NOMO-1 treated with DMSO at 0.1 percent for 48 hours (cell line): ENCODE data around the gene C6orf163.

Experiments
- DNase-seq: peaks from one replicate; lab custom pipeline; 2025; ENCODE audit not compliant: unreplicated experiment; lab: John Stamatoyannopoulos, UW

The C6orf163 gene

GRCh38 chr6:87356181-87356580, 11.6 kb downstream of the C6orf163 start:
- DNase-seq, result no peak

DNA sequence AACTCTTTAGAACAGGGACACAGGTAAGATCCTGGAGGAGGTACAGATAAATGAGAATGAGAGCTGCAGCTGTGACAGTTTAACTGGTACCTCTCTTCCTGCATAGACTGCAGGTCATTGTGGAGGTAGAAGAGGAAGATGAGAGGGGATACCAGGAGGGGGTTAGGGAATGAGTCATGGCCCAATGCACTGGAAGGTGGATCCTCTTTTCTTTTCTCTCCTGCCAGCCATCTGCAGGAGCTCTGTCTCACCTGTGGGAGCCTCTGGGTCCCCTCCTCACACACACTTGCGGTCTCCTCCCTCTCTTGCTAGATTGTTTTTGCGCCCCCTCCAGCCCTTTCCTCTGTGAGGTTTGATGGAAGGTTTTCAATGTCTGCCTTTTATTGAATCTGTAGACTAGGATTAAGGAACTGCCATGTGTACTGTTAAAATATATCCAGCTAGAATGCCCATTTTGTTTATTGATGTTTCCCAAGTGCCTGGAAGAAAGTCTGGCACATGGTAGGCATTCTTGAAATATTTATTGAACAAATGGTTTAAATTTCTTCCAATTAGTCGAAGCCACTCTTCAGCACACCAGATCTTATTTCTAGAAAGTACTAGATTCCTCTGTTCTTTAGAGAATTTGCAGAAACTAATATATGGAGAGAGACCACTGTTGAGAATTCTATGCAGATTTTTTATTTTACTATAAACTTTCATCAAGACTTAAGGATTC, 13.0 kb downstream of the C6orf163 start:
- DNase-seq, result no peak

GRCh38 chr6:87364602-87365252, 20.1 kb downstream of the C6orf163 start:
- DNase-seq, result no peak

DNA sequence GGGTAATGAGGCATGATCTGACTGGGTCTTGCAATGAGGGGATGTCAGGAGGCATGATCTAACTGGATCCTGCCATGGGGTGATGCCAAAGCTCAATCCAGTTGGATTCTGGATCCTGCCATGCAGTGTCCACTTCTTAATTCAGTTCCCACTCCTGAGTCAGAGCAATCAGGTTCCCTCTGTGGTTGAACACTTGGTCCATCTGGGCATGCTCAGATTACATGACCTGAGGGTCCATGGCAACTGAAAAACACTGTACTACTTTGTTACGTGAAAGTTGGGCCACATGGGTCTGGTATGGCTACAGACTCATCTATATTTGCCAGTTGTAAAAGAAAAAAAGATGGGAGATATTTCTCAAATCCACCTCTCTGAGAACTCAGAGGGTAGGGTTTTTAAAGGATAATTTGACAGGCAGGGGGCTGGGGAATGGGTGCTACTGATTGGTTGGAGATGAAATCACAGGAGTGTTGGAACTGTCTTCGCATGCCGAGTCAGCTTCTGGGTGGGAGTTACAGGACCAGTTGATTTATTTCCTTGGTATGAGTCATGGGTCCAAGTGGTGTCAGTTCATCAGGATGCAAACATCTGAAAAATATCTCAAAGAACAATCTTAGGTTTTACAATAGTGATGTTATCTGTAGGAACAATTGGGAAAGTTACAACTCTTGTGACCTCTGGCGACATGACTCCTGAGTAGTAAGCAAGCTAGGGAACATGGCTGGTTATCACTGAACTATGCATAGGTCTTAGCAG, 21.6 kb downstream of the C6orf163 start:
- DNase-seq, result no peak

GRCh38 chr6:87366899-87367298, 22.3 kb downstream of the C6orf163 start:
- no peak for DNase-seq

DNA sequence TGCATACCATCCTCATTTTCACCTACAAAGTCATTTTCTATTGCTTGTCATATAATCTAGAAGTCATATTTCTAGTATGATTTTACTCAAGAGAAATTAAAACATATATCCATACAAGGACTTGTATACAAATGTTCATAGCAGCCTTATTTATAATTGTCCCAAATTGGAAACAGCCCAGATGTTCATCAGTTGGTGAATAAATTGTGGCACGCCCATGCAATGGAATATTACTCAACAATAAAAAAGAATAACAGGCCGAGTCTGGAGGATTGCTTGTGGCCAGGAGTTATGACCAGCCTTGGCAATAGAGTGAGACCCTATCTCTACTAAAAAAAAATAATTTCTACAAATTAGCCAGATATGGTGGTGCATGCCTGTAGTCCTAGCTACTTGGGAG, 28.8 kb downstream of the C6orf163 start:
- DNase-seq, result no peak

GRCh38 chr6:87375315-87375714, 30.7 kb downstream of the C6orf163 start:
- DNase-seq, result no peak

GRCh38 chr6:87376643-87377042, 32.0 kb downstream of the C6orf163 start:
- no peak for DNase-seq

DNA sequence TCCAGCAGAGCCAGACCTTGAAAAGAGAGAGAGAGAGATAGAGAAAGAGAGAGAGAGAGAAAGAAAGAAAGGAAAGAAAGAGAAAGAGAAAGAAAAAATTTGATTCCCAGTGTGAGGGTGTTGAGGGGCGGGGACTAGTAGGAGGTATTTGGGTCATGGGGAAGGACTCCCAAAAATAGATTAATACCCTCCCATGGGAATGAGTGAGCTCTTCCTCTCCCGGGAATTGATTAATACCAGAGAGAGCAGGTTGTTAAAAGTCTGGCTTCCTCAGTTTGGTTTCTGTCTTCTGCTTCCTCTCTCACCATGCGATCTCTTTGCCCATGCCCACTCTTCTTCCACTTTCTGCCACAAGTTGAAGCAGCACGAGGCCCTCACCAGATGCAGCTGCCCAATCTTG, 34.3 kb downstream of the C6orf163 start:
- DNase-seq, result peak; percentile 5

GRCh38 chr6:87382861-87383260, 38.2 kb downstream of the C6orf163 start:
- no peak for DNase-seq

GRCh38 chr6:87384038-87384437, 39.4 kb downstream of the C6orf163 start:
- DNase-seq, result no peak

GRCh38 chr6:87384449-87384848, 39.8 kb downstream of the C6orf163 start:
- no peak for DNase-seq

DNA sequence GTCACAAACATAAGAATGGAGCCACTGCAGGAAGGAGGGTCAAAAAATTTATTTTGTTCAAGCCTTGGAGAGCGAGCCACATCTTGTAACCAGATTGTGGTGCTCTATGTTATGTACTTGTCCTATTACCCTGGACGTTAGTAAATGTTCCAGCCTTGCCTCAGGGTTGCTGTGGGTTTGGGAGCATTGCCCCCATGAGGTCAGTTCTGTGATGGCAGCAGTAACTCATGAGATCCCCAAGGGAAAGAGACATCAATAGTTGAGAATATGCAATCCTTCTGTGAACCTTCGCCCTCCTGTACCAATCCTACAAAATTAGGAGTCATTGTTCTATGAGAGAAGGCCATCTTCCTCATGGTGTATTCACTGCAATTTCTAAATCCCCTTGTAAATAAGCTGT, 46.7 kb downstream of the C6orf163 start:
- DNase-seq, result peak; percentile 10

- DNase-seq, result peak; percentile 81
Observed at GRCh38 chr6:87393026-87393622, 48.5 kb downstream of the C6orf163 start.

DNA sequence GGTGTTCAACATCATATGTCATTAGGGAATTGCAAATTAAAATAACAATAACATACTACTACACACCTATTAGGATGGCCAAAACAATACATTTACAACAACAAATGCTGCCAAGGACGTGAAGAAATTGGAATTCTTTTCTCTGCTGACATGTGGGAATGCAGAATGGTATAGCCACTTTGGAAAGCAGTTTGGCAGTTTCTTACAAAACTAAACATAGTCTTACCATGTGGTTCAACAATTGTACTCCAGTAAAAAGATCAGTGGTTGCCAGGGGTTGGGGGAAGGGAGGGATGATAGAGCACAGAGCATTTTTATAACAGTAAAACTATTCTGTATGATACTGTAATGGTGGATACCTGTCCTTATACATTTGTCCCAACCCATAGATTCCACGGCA, 50.8 kb downstream of the C6orf163 start:
- DNase-seq, result no peak

DNA sequence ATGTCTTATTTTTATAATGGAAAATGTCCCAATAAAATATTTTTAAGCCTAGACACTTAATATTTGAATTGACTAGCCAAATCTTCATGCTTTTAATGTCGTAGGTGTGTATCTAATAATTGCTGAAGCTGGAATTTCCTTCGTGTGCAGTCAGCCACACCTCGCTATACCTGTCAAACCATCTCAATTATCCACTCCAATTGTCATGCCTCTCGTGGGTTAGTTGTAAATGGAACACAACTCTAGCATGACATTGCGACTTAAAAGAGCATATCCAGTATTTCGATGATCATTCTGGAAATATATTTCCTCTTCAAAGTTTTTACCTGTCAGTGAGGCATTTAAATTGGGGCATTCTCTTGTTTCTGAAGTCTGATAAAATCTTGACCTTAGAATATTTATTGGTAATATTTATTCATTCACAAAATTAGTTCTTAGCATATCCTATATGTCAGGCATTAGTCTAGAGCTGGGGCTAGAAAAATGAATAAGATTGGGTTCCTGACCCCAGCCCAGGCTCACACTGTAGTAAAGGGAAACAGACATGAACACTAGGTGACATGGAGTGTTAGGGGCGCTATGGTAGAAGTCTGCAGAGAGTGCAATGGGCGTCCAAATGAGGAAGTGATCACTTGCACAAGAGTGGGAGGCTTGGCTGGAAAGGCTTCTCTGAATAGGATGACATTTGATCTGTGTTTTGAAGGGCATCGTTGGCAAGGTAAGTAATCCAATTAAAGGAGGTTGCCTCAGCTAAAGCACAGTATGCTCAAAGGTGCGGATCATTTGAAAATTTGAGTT, 52.2 kb downstream of the C6orf163 start:
- peak; percentile 92 for DNase-seq

DNA sequence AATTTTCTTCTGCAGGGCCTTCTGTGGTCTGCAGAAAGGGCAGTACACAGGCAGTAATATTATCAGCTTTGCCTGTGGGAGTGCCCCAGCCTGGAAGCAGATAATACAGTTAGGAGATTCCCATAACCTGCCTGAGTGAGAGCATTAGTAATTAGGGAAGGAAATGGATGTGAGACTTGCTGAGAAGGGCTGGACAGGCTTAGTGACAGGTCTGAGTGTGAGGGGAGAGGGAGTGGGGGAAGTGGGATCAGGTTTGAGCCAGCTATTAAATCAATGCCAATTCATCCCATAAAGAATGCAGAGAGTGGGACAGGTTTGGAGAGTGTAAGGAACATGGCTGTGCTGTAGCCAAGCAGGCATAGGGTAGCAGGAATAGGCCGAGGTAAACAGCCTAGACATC, 53.0 kb downstream of the C6orf163 start:
- no peak for DNase-seq

- DNase-seq, result no peak
Observed at GRCh38 chr6:87401832-87402231, 57.2 kb downstream of the C6orf163 start.

- no peak for DNase-seq
Observed at GRCh38 chr6:87407561-87407900, 62.9 kb downstream of the C6orf163 start.

GRCh38 chr6:87407901-87408720, 63.5 kb downstream of the C6orf163 start, which contains the start of gene CFAP206:
TSS of gene CFAP206 (plus strand) at chr6:87407972. CDS start at chr6:87409840, 1,868 bp downstream.
- DNase-seq, result peak; percentile 77
